ENCODE measurements around the gene PBX1. TPM values are rescaled to one million over a fixed set of nuclear protein-coding genes. Genes with fewer than 3 reads are reported as not detected.

Gene PBX1
- total RNA-seq, 1 donor from 2014 or later = 44.2 TPM

GRCh38 chr1:164562947-164563520 lies 4.0 kb downstream of the PBX1 start:
- Mint-ChIP-seq H3K9me3 (ENCODE audit: unreplicated experiment) (no peaks in the 10 kb centered on the region), H3K4me1 (ENCODE audit: unreplicated experiment) (peaks cover 22% of the 10 kb centered on the region), H3K27ac (ENCODE audit: unreplicated experiment) (peak overlapping the region; percentile 5), H3K4me3 (ENCODE audit: unreplicated experiment) (peak overlapping the region; percentile 79), H3K27me3 (ENCODE audit: unreplicated experiment) (no peaks in the 10 kb centered on the region), H3K36me3 (ENCODE audit: low read depth, unreplicated experiment) (no peaks in the 10 kb centered on the region)
- no peak for TF ChIP-seq CTCF (IDR thresholded peaks at IDR 0.05; ENCODE audit: unreplicated experiment)
- DNase-seq (ENCODE audit: low spot score) = no peak

- H3K9me3 Mint-ChIP-seq (ENCODE audit: unreplicated experiment) = no peaks in the 10 kb centered on the region
- H3K27ac Mint-ChIP-seq (ENCODE audit: unreplicated experiment) = no peak overlapping the region
- no peak for DNase-seq (ENCODE audit: low spot score)
Measured at GRCh38 chr1:164563721-164564360, 4.9 kb downstream of the PBX1 start.

GRCh38 chr1:164564378-164564777 lies 5.4 kb downstream of the PBX1 start:
- H3K27me3 Mint-ChIP-seq (ENCODE audit: unreplicated experiment) = no peaks in the 10 kb centered on the region
- no peak for TF ChIP-seq CTCF (IDR thresholded peaks at IDR 0.05; ENCODE audit: unreplicated experiment)
- H3K4me3 Mint-ChIP-seq (ENCODE audit: unreplicated experiment) = no peak overlapping the region
- no peak overlapping the region for H3K27ac Mint-ChIP-seq (ENCODE audit: unreplicated experiment)
- peaks cover 22% of the 10 kb centered on the region for H3K4me1 Mint-ChIP-seq (ENCODE audit: unreplicated experiment)
- H3K9me3 Mint-ChIP-seq (ENCODE audit: unreplicated experiment) = no peaks in the 10 kb centered on the region
- DNase-seq (ENCODE audit: low spot score) = no peak
- peaks cover 3% of the 10 kb centered on the region for H3K36me3 Mint-ChIP-seq (ENCODE audit: low read depth, unreplicated experiment)

More at GRCh38 chr1:164563721-164564360, 4.9 kb downstream of the PBX1 start:
- Mint-ChIP-seq H3K36me3 (ENCODE audit: low read depth, unreplicated experiment) (peaks cover 3% of the 10 kb centered on the region), H3K4me3 (ENCODE audit: unreplicated experiment) (no peak overlapping the region), H3K4me1 (ENCODE audit: unreplicated experiment) (peaks cover 22% of the 10 kb centered on the region), H3K27me3 (ENCODE audit: unreplicated experiment) (no peaks in the 10 kb centered on the region)
- TF ChIP-seq CTCF (IDR thresholded peaks at IDR 0.05; ENCODE audit: unreplicated experiment) = no peak

GRCh38 chr1:164565357-164565756 lies 6.4 kb downstream of the PBX1 start:
- TF ChIP-seq CTCF (IDR thresholded peaks at IDR 0.05; ENCODE audit: unreplicated experiment) = no peak
- Mint-ChIP-seq H3K27me3 (ENCODE audit: unreplicated experiment) (no peaks in the 10 kb centered on the region), H3K4me1 (ENCODE audit: unreplicated experiment) (peaks cover 22% of the 10 kb centered on the region), H3K36me3 (ENCODE audit: low read depth, unreplicated experiment) (peaks cover 3% of the 10 kb centered on the region), H3K4me3 (ENCODE audit: unreplicated experiment) (no peak overlapping the region), H3K27ac (ENCODE audit: unreplicated experiment) (no peak overlapping the region), H3K9me3 (ENCODE audit: unreplicated experiment) (no peaks in the 10 kb centered on the region)
- DNase-seq (ENCODE audit: low spot score) = no peak

GRCh38 chr1:164567774-164568173 lies 8.8 kb downstream of the PBX1 start:
- Mint-ChIP-seq H3K9me3 (ENCODE audit: unreplicated experiment) (no peaks in the 10 kb centered on the region), H3K4me1 (ENCODE audit: unreplicated experiment) (peaks cover 13% of the 10 kb centered on the region), H3K27me3 (ENCODE audit: unreplicated experiment) (no peaks in the 10 kb centered on the region), H3K36me3 (ENCODE audit: low read depth, unreplicated experiment) (peaks cover 3% of the 10 kb centered on the region), H3K27ac (ENCODE audit: unreplicated experiment) (no peak overlapping the region), H3K4me3 (ENCODE audit: unreplicated experiment) (no peak overlapping the region)
- no peak for DNase-seq (ENCODE audit: low spot score)
- no peak for TF ChIP-seq CTCF (IDR thresholded peaks at IDR 0.05; ENCODE audit: unreplicated experiment)
